Measurements from ENCODE around the gene ACVR1C.
"Not testable (repeated sequence)": the region's sequence is repeated elsewhere in the genome, so short reads cannot be mapped to it uniquely, and the experiment has no call there.

Gene ACVR1C

DNA sequence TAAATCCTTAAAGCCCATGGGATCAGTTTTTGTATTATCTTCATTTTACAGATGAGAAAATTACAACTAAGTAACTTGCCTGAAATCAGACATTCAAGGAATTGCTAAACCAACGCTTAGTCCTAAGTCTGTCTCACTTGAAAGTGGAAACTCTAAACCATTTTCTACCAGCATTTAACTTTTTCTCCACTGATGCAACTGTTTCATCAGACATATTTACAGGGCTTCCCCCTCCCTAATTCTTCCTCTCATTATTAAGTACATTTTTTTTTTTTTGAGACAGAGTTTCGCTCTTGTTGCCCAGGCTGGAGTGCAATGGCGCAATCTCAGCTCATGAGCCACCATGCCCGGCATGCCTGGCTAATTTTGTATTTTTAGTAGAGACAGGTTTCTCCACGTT lies 88.6 kb downstream of the ACVR1C start:
- Mint-ChIP-seq H3K9me3 (ENCODE audit: low read depth) (no peaks in the 10 kb centered on the region), H3K27ac (no peak overlapping the region), H3K4me1 (ENCODE audit: low read depth) (no peaks in the 10 kb centered on the region), H3K36me3 (peaks cover 24% of the 10 kb centered on the region), H3K4me3 (no peak overlapping the region), H3K27me3 (no peaks in the 10 kb centered on the region)

DNA sequence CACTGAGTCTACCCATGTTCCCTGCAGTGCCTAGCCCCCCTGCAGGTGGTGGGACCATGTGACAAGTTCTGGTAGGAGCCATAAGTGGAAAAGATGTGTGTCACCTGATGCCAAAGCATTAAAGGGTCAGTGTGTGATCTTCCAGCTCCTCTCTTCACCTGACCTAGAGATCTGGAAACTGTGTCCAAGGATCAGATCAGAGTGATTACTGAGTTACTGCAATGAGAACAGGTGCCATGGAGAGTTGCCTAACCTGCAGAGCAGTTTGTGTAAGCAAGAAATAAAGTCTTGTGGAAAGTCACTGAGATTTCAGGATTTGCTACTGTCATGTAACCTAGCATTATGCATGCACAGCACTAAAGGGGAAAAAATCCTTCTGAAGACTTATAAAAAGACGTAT lies 90.6 kb downstream of the ACVR1C start:
- Mint-ChIP-seq H3K36me3 (peaks cover 25% of the 10 kb centered on the region), H3K4me3 (no peak overlapping the region), H3K27me3 (no peaks in the 10 kb centered on the region), H3K27ac (no peak overlapping the region), H3K4me1 (ENCODE audit: low read depth) (no peaks in the 10 kb centered on the region), H3K9me3 (ENCODE audit: low read depth) (no peaks in the 10 kb centered on the region)

DNA sequence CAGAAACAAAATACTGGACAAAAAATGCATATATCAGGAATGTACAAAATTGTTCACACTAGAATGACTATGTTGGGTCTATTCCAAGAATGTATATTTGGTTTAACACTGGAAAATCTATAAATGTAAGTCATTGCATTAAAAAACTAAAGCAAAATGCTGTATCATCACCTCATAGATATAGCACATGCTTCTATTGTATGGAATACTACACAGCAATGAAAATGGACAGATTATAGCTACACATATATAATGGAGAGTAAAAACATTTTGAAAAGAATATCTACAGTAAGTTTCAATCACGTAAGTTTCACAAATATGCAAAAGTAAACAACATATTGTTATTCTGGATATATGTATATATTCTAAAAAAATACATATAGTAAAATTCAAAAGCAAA lies 91.8 kb downstream of the ACVR1C start:
- H3K27me3 Mint-ChIP-seq = no peaks in the 10 kb centered on the region
- peaks cover 24% of the 10 kb centered on the region for H3K36me3 Mint-ChIP-seq
- H3K4me3 Mint-ChIP-seq = no peak overlapping the region
- no peaks in the 10 kb centered on the region for H3K4me1 Mint-ChIP-seq (ENCODE audit: low read depth)
- H3K9me3 Mint-ChIP-seq (ENCODE audit: low read depth) = no peaks in the 10 kb centered on the region
- no peak overlapping the region for H3K27ac Mint-ChIP-seq

DNA sequence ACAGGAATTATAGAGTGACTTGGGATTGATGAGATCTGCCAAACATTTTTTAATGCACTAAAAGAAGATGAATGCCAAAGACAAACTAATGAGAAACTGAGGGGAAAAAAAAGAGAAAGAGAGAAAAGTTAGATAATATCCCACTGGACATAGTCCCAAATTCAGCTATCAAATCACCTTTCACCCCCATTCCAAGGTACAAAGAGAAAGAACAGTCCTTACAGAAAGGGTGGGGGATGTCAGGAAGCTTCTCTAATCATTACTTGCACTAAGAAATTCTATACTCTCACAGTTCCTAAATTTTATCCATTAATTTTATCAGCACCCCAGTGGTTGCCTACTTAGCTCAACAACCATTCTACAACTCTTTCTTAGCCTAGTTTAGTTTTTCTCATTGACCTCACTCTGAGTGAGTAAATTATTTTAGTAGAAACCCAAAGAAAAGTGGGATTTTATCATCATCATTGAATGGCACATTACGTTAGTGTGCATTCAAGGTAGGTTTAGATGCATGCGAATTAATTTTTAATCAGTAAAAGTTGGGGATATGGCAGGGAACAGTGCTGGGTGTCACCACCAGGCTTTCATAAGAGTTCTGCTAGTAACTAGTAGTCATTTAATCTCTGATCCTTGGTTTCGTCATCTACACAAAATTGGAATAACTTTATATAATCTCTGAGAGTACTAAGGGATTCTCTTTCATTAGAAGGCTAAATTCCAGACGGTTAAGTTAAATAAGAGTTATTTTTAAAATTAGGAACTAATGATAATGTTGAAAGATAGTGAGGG lies 99.5 kb downstream of the ACVR1C start:
- Mint-ChIP-seq H3K4me3 (no peak overlapping the region), H3K9me3 (ENCODE audit: low read depth) (no peaks in the 10 kb centered on the region)

DNA sequence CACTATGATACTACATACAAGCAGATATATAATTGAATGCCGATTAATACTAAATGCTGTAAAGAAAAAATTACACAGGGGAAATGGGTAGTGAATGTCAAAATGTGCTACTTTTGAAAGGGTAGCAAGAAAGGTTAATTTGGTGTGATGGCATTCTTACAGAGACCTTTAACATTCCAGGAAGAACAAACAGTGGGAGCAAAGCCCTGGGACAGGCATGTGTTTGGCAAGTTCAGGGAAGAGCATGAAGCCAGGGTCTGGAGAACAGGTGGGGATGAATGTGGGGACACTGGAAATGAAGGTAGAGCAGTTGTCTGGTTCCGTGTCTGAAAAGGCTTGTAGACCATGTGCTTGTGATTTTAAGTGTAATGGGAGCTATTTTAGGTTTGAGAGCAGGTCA lies 102.6 kb downstream of the ACVR1C start:
- H3K27me3 Mint-ChIP-seq = no peaks in the 10 kb centered on the region
- H3K4me1 Mint-ChIP-seq (ENCODE audit: low read depth) = no peaks in the 10 kb centered on the region
- H3K4me3 Mint-ChIP-seq = no peak overlapping the region
- H3K9me3 Mint-ChIP-seq (ENCODE audit: low read depth) = no peaks in the 10 kb centered on the region
- H3K27ac Mint-ChIP-seq = no peak overlapping the region
- no peaks in the 10 kb centered on the region for H3K36me3 Mint-ChIP-seq

More for the DNA sequence above, 99.5 kb downstream of the ACVR1C start:
- peaks cover 7% of the 10 kb centered on the region for H3K36me3 Mint-ChIP-seq
- no peaks in the 10 kb centered on the region for H3K4me1 Mint-ChIP-seq (ENCODE audit: low read depth)
- no peak overlapping the region for H3K27ac Mint-ChIP-seq
- no peaks in the 10 kb centered on the region for H3K27me3 Mint-ChIP-seq

DNA sequence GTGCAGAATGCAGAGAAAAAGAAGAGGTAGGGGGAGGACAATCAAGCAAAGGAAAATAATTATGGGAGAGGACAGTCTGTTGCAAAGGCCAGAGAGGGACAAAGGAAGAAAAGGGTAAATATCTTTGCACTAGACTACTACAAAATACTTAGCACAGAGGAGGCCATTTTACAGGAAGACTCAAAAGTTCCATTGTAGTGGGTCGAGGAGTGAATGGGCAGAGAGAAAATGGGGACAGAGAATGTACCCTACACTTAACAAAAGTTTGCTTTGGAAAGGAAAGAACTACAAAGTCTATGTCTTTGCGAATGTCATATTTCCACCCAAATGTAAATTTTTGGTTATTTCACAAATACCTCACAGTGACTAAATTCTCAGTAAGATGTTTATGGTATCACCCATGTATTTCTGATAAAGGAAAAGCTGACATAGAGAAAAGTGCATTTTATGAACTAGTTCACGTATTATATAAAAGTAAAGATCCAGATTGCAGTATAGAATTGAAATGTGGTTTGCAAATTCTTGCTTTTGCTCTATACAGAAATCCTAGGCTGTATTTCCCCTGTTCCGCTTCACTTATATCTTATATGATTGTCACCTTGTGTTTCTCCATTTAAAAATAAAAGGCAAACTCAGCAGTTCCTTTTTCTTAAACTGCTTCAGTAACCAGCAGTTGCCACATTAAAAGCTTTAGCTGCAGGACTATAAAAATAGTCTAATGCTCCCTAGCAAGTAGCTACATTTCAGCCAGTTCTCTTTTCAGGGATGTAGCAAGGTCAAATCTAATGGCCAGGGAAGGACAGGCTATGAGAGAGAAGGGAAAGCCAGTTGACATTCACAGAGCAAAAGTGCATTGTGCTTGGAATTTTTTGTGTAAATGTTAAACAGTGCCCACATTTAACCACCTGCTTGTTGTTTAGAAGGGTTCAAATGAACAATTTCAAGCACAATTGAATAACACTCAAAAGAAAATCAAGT lies 105.1 kb downstream of the ACVR1C start:
- no peaks in the 10 kb centered on the region for H3K4me1 Mint-ChIP-seq (ENCODE audit: low read depth)
- H3K27ac Mint-ChIP-seq = no peak overlapping the region
- H3K4me3 Mint-ChIP-seq = no peak overlapping the region
- no peaks in the 10 kb centered on the region for H3K27me3 Mint-ChIP-seq
- no peaks in the 10 kb centered on the region for H3K9me3 Mint-ChIP-seq (ENCODE audit: low read depth)
- H3K36me3 Mint-ChIP-seq = no peaks in the 10 kb centered on the region

DNA sequence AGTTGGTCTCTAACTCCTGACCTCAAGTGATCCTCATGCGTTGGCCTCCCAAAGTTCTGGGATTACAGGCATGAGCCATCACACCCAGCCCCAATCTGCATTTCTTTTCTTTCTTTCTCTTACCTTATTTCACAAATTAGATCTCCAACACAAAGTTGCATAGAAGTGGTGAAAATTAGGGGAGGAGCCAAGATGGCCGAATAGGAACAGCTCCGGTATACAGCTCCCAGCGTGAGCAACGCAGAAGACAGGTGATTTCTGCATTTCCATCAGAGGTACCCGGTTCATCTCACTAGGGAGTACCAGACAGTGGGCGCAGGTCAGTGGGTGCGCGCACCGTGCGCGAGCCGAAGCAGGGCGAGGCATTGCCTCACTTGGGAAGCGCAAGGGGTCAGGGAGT lies 113.7 kb downstream of the ACVR1C start:
- H3K27me3 Mint-ChIP-seq; H3K27ac Mint-ChIP-seq; H3K4me3 Mint-ChIP-seq; H3K4me1 Mint-ChIP-seq (ENCODE audit: low read depth); H3K9me3 Mint-ChIP-seq (ENCODE audit: low read depth); H3K36me3 Mint-ChIP-seq: not testable (repeated sequence)

DNA sequence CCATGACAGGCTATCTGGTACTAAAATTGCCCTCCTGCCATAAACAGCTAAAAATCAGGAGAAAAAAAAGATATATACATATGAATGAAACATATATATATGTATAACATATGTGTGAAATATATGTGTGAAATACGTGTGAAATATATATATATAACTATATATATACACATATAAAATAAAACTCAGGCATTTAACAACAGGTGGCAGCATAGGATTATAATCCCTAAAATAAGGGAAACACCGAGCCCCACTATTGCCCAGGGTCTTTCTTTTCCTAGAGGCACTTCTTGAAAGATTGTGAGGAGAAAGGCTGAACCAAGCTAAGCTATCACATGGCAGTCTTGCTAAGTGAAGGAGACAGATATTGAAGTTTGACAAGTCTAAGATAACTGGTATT lies 118.9 kb downstream of the ACVR1C start:
- Mint-ChIP-seq H3K27me3 (peaks cover 6% of the 10 kb centered on the region), H3K4me3 (no peak overlapping the region)

DNA sequence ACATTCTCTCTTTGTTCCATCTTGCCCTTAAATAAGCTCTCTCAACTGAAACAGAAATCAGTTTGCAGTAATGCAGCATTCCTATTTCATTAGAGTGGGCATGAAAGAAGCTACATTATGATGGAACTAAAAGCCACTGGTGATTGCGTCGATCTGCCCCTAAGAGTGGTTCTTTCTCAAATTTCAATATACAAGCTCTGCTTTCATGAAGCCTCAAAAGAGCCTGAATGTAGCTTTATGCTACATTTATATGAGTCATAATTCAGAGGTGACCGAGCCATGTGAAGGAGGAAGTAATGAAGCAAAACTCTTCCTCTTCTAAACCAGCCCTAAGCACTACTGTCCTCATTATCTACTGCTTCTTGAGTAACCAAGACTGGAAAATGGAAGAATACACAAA lies 120.0 kb downstream of the ACVR1C start:
- Mint-ChIP-seq H3K27me3 (peaks cover 6% of the 10 kb centered on the region), H3K27ac (no peak overlapping the region), H3K36me3 (peaks cover 9% of the 10 kb centered on the region), H3K9me3 (ENCODE audit: low read depth) (peaks cover 3% of the 10 kb centered on the region), H3K4me3 (no peak overlapping the region), H3K4me1 (ENCODE audit: low read depth) (peaks cover 3% of the 10 kb centered on the region)

More for the DNA sequence above, 118.9 kb downstream of the ACVR1C start:
- H3K36me3 Mint-ChIP-seq = peaks cover 6% of the 10 kb centered on the region
- H3K9me3 Mint-ChIP-seq (ENCODE audit: low read depth) = peaks cover 3% of the 10 kb centered on the region
- H3K4me1 Mint-ChIP-seq (ENCODE audit: low read depth) = peaks cover 3% of the 10 kb centered on the region
- H3K27ac Mint-ChIP-seq = no peak overlapping the region

DNA sequence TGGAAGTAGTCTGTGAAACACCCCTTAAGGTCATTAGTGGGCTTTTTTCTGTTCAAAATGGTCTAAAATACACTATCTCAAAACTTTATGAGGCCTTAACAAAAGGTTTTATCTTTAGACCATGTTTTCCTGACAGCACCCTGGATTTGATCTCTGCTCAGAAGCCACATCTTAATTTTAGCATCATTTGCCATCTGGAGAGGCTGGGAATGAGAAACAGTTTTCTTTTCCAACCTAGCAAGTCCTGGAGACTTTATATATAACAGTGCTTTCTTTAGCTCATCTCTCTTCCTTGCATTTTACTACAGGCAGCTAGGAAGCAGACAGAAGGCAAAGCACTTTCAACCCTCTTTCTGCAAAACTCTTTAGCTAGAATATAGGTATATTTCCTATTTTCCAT lies 122.1 kb downstream of the ACVR1C start:
- Mint-ChIP-seq H3K36me3 (peaks cover 9% of the 10 kb centered on the region), H3K4me3 (no peak overlapping the region), H3K27ac (no peak overlapping the region), H3K4me1 (ENCODE audit: low read depth) (peaks cover 6% of the 10 kb centered on the region), H3K9me3 (ENCODE audit: low read depth) (peaks cover 3% of the 10 kb centered on the region), H3K27me3 (peaks cover 6% of the 10 kb centered on the region)

DNA sequence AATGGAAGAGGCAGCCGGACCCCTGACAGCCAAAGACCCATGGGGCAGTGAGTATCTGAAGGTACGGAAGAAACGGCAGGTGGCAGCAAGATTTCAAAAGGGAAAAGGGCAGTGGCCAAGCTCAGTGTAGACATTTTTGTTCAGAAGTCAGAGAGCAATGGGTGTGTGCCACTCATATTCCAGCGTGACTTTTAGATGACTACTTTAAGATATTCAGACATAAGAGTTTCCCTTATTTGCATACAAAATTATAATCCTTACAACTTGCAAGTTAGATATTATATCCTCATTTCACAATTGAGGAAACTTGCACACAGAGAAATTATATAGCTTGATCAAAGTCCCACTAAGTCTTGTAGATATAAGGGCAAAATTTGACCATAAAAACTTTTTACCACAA lies 124.0 kb downstream of the ACVR1C start:
- peaks cover 3% of the 10 kb centered on the region for H3K9me3 Mint-ChIP-seq (ENCODE audit: low read depth)
- no peak overlapping the region for H3K4me3 Mint-ChIP-seq
- no peak overlapping the region for H3K27ac Mint-ChIP-seq
- peaks cover 17% of the 10 kb centered on the region for H3K4me1 Mint-ChIP-seq (ENCODE audit: low read depth)
- H3K36me3 Mint-ChIP-seq = peaks cover 9% of the 10 kb centered on the region
- H3K27me3 Mint-ChIP-seq = peaks cover 4% of the 10 kb centered on the region

DNA sequence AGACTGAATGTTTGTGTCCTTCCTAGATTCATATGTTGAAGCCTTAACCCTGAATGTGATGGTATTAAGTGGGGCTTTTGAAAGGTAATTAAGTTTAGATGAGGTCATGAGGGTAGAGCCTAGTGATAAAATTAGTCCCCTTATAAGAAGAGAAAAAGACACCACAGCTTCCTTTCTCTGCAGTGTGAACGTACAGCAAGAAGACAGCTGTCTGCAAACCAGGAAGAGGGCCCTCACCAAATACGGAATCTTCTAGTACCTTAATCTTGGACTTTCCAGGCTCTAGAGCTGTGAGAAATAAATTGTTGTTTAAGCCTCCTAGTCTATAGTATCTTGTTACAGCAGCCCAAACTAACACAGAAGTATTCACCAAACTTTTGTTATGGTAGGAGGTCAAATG lies 127.6 kb downstream of the ACVR1C start:
- Mint-ChIP-seq H3K4me1 (ENCODE audit: low read depth) (peaks cover 19% of the 10 kb centered on the region), H3K27ac (peak overlapping the region; percentile 35), H3K4me3 (no peak overlapping the region)

DNA sequence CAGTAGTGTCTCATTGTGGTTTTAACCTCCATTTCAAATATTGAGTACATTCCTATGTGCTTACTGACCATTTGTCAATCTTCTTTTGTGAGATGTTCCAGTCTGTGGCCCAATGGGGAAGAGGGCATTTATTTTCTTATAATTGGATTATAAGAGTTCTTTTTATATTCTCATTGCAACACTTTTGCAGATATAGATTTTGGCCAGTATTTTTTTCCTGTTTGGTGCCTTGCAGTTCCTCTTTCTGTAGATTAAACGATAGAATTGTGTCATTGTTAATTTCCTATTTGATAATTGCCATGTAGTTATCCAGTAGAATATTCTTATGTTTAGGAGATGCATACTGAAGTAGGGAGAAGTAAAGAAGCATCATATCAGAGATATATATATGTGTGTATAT lies 128.3 kb downstream of the ACVR1C start:
- Mint-ChIP-seq H3K9me3 (ENCODE audit: low read depth) (no peaks in the 10 kb centered on the region), H3K27ac (no peak overlapping the region), H3K4me3 (no peak overlapping the region), H3K36me3 (peaks cover 4% of the 10 kb centered on the region), H3K4me1 (ENCODE audit: low read depth) (peaks cover 19% of the 10 kb centered on the region), H3K27me3 (no peaks in the 10 kb centered on the region)

More for the DNA sequence above, 127.6 kb downstream of the ACVR1C start:
- Mint-ChIP-seq H3K27me3 (no peaks in the 10 kb centered on the region), H3K36me3 (peaks cover 9% of the 10 kb centered on the region), H3K9me3 (ENCODE audit: low read depth) (no peaks in the 10 kb centered on the region)

DNA sequence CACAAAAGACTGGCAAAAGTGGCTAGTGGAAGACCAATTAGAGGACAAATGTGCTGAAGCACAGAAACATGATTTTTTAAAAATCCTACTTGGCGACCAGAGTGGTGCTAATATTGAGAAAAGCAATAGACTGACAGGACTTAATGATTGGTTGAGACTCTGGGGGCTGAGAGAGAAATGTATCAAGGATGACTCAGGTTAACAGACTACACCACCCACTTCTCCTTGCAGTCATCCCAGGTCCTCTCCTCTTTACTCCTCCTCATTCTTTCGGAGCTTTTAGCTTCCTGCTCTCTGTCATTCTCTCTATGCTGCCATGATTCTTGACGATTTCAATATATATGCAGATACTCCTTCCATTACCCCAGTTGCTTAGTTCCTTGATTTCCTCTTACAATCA lies 130.2 kb downstream of the ACVR1C start:
- H3K27me3 Mint-ChIP-seq = no peaks in the 10 kb centered on the region
- no peak overlapping the region for H3K4me3 Mint-ChIP-seq
- H3K27ac Mint-ChIP-seq = no peak overlapping the region
- H3K9me3 Mint-ChIP-seq (ENCODE audit: low read depth) = no peaks in the 10 kb centered on the region
- peaks cover 28% of the 10 kb centered on the region for H3K4me1 Mint-ChIP-seq (ENCODE audit: low read depth)
- no peaks in the 10 kb centered on the region for H3K36me3 Mint-ChIP-seq

DNA sequence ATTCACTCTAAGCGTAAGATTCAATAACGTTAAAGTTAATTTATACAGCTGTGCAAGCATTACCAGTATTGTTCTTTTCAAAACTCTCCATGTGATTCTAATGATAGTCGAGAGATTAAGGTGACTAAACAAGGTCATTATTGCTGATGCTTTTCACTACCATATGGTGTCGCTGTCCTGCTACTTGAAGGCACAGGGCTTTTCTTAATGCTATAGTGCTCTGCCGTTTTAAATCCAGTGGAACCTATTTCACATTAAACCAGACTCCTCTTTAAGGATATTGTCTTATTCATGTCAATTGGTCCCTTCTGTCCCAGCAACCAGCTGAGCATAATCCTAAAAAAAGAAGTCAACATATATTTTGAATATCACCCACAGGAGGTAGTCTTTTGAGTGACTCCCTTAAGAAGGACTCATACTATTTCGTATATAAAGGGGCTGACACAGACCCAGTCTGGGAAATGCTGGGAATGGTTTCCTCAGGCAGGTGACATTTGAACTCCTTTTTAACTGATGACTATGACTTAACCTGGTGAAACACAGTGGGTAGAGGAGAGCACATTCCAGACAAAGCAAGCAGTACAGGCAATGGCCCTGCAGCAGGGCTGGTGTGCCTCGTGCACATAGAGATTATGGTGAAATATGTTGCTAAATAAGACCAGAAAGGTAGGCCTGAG lies 130.9 kb downstream of the ACVR1C start:
- no peaks in the 10 kb centered on the region for H3K9me3 Mint-ChIP-seq (ENCODE audit: low read depth)

More for the DNA sequence above, 130.9 kb downstream of the ACVR1C start:
- Mint-ChIP-seq H3K27ac (no peak overlapping the region), H3K4me3 (no peak overlapping the region), H3K4me1 (ENCODE audit: low read depth) (peaks cover 35% of the 10 kb centered on the region), H3K36me3 (no peaks in the 10 kb centered on the region), H3K27me3 (no peaks in the 10 kb centered on the region)
